Natural killer cell treated with Interleukin-12 subunit alpha and Interleukin-12 subunit beta and Interleukin-15 and Interleukin-18, amount 100 ng/mL, for 72 hours (primary cell): ENCODE results near the gene ZNF182. TPM values are rescaled to one million over a fixed set of nuclear protein-coding genes. Genes with fewer than 3 reads are reported as not detected.
"Not testable (repeated sequence)": the region's sequence is repeated elsewhere in the genome, so short reads cannot be mapped to it uniquely, and the experiment has no call there.

Experiments used
- ATAC-seq, 2 donors: fragments of 150-1000 bp; cut with Tn5 transposase in 1 of 2; sonication (Bioruptor Pico), chemical (Tn5 transposase) in 1 of 2; 2 replicates each; pipeline ENCODE4 v1.10.0; 2021
- DNase-seq: peaks from one replicate; pipeline ENCODE4 v3.0.0; 2022; ENCODE audit warnings: low spot score
- H3K27ac Mint-ChIP-seq, 2 donors: 1 replicate in 1 of 2; 2 replicates in 1 of 2; pipeline ENCODE4 v1.8.0; 2022; ENCODE audit warnings: mixed read lengths in 2 of 2, mild to moderate bottlenecking in 1 of 2, moderate library complexity in 1 of 2
- H3K27me3 Mint-ChIP-seq, 2 donors: 1 replicate in 1 of 2; 2 replicates in 1 of 2; pipeline ENCODE4 v1.8.0; 2022; ENCODE audit warnings: mixed read lengths in 2 of 2
- H3K36me3 Mint-ChIP-seq: one replicate; pipeline ENCODE4 v1.8.0; 2022; ENCODE audit warnings: mixed read lengths
- H3K4me1 Mint-ChIP-seq, 2 donors: 1 replicate in 1 of 2; 2 replicates in 1 of 2; pipeline ENCODE4 v1.8.0; 2022; ENCODE audit warnings: low read depth in 2 of 2, mixed read lengths in 2 of 2, mild to moderate bottlenecking in 1 of 2
- H3K4me3 Mint-ChIP-seq: one replicate; pipeline ENCODE4 v1.8.0; 2022; ENCODE audit warnings: mixed read lengths
- H3K9me3 Mint-ChIP-seq: 2 replicates; pipeline ENCODE4 v1.8.0; 2022; ENCODE audit warnings: mixed read lengths
- total RNA-seq, 2 donors: library from RNA; stranded (reverse); gene quantifications; one replicate each; pipeline ENCODE4 v1.2.3, GENCODE V29; 2022

Gene ZNF182
- total RNA-seq, 2 donors from 2014 or later = 6.9 to 7.0 TPM

GRCh38 chrX:48020472-48020871, 16.7 kb upstream of the ZNF182 start:
- ATAC-seq = peak; percentile 41 to 52
- H3K27ac Mint-ChIP-seq = peak overlapping the region; percentile 93 to 97
- peak overlapping the region; percentile 96 for H3K4me3 Mint-ChIP-seq
- H3K27me3 Mint-ChIP-seq, H3K9me3 Mint-ChIP-seq, DNase-seq, H3K36me3 Mint-ChIP-seq: not testable (repeated sequence)
- peaks cover 13% of the 10 kb centered on the region in 2 donors for H3K4me1 Mint-ChIP-seq

GRCh38 chrX:48019892-48020291, 16.1 kb upstream of the ZNF182 start:
- peaks cover 11 to 12% of the 10 kb centered on the region in 2 donors for H3K4me1 Mint-ChIP-seq
- H3K27ac Mint-ChIP-seq, H3K27me3 Mint-ChIP-seq, DNase-seq, H3K36me3 Mint-ChIP-seq, H3K9me3 Mint-ChIP-seq, H3K4me3 Mint-ChIP-seq, ATAC-seq: not testable (repeated sequence)

- not testable (repeated sequence) for H3K9me3 Mint-ChIP-seq, H3K27ac Mint-ChIP-seq, H3K4me1 Mint-ChIP-seq
Measured at GRCh38 chrX:48016583-48017310, 13.0 kb upstream of the ZNF182 start.

GRCh38 chrX:48009445-48009960, 5.7 kb upstream of the ZNF182 start:
- H3K4me1 Mint-ChIP-seq, ATAC-seq, H3K4me3 Mint-ChIP-seq, DNase-seq, H3K36me3 Mint-ChIP-seq, H3K9me3 Mint-ChIP-seq, H3K27ac Mint-ChIP-seq, H3K27me3 Mint-ChIP-seq: not testable (repeated sequence)

More at GRCh38 chrX:48016583-48017310, 13.0 kb upstream of the ZNF182 start:
- not testable (repeated sequence) for H3K36me3 Mint-ChIP-seq, H3K27me3 Mint-ChIP-seq, DNase-seq, ATAC-seq, H3K4me3 Mint-ChIP-seq

- not testable (repeated sequence) for H3K9me3 Mint-ChIP-seq, ATAC-seq, H3K4me3 Mint-ChIP-seq, H3K27ac Mint-ChIP-seq, H3K36me3 Mint-ChIP-seq, DNase-seq, H3K27me3 Mint-ChIP-seq
- peaks cover 9 to 13% of the 10 kb centered on the region in 2 donors for H3K4me1 Mint-ChIP-seq
Measured at GRCh38 chrX:48006688-48007087, 2.9 kb upstream of the ZNF182 start, which contains the start of gene SPACA5. Gene SPACA5 (plus strand): TSS chrX:48006988. CDS start chrX:48007803, 815 bp downstream.

GRCh38 chrX:48003367-48003757, 427 bp downstream of the ZNF182 start:
- Mint-ChIP-seq H3K4me1 (peaks cover 13 to 15% of the 10 kb centered on the region in 2 donors), H3K27ac (peak overlapping the region; percentile 94 to 98), H3K36me3 (no peaks in the 10 kb centered on the region), H3K27me3 (peaks cover 0 to 3% of the 10 kb centered on the region in 2 donors), H3K9me3 (no peaks in the 10 kb centered on the region), H3K4me3 (peak overlapping the region; percentile 99)
- peak in 1 of 2 donors; percentile 22 for ATAC-seq
- DNase-seq = no peak

- no peaks in the 10 kb centered on the region for H3K36me3 Mint-ChIP-seq
- peaks cover 0 to 3% of the 10 kb centered on the region in 2 donors for H3K27me3 Mint-ChIP-seq
- H3K4me3 Mint-ChIP-seq = peak overlapping the region; percentile 99
- DNase-seq = no peak
- peak overlapping the region; percentile 94 to 98 for H3K27ac Mint-ChIP-seq
- H3K9me3 Mint-ChIP-seq = no peaks in the 10 kb centered on the region
- H3K4me1 Mint-ChIP-seq = peaks cover 13 to 15% of the 10 kb centered on the region in 2 donors
- no peak for ATAC-seq
Measured at GRCh38 chrX:48002929-48003328, 860 bp downstream of the ZNF182 start.

GRCh38 chrX:48002319-48002718, 1.5 kb downstream of the ZNF182 start:
- no peaks in the 10 kb centered on the region for H3K36me3 Mint-ChIP-seq

GRCh38 chrX:48001260-48001659, 2.5 kb downstream of the ZNF182 start:
- ATAC-seq = no peak
- Mint-ChIP-seq H3K36me3 (no peaks in the 10 kb centered on the region), H3K9me3 (no peaks in the 10 kb centered on the region), H3K4me3 (no peak overlapping the region), H3K4me1 (peaks cover 13 to 14% of the 10 kb centered on the region in 2 donors), H3K27me3 (peaks cover 0 to 2% of the 10 kb centered on the region in 2 donors), H3K27ac (no peak overlapping the region)
- no peak for DNase-seq

More at GRCh38 chrX:48002319-48002718, 1.5 kb downstream of the ZNF182 start:
- Mint-ChIP-seq H3K27ac (no peak overlapping the region), H3K4me3 (peak overlapping the region; percentile 44), H3K27me3 (peaks cover 0 to 3% of the 10 kb centered on the region in 2 donors), H3K4me1 (peaks cover 13 to 15% of the 10 kb centered on the region in 2 donors), H3K9me3 (no peaks in the 10 kb centered on the region)
- ATAC-seq (no peak), DNase-seq (no peak)

GRCh38 chrX:47992669-47993068, 11.1 kb downstream of the ZNF182 start:
- Mint-ChIP-seq H3K4me3 (no peak overlapping the region), H3K4me1 (peaks cover 18 to 35% of the 10 kb centered on the region in 2 donors), H3K9me3 (no peaks in the 10 kb centered on the region), H3K27ac (peak overlapping the region; percentile 51 to 79), H3K36me3 (peaks cover 23% of the 10 kb centered on the region), H3K27me3 (peaks cover 0 to 5% of the 10 kb centered on the region in 2 donors)
- no peak for ATAC-seq
- no peak for DNase-seq

- ATAC-seq (no peak), DNase-seq (no peak)
- H3K36me3 Mint-ChIP-seq = peaks cover 29% of the 10 kb centered on the region
- H3K27ac Mint-ChIP-seq = peak overlapping the region; percentile 51 to 79
- peaks cover 18 to 35% of the 10 kb centered on the region in 2 donors for H3K4me1 Mint-ChIP-seq
- H3K4me3 Mint-ChIP-seq = peak overlapping the region; percentile 32
- H3K9me3 Mint-ChIP-seq = no peaks in the 10 kb centered on the region
- peaks cover 0 to 5% of the 10 kb centered on the region in 2 donors for H3K27me3 Mint-ChIP-seq
Measured at GRCh38 chrX:47992095-47992380, 11.8 kb downstream of the ZNF182 start.

- H3K4me1 Mint-ChIP-seq = peaks cover 18 to 35% of the 10 kb centered on the region in 2 donors
- peaks cover 0 to 5% of the 10 kb centered on the region in 2 donors for H3K27me3 Mint-ChIP-seq
- no peaks in the 10 kb centered on the region for H3K9me3 Mint-ChIP-seq
- peak overlapping the region; percentile 51 to 79 for H3K27ac Mint-ChIP-seq
- no peak for DNase-seq
- peaks cover 32% of the 10 kb centered on the region for H3K36me3 Mint-ChIP-seq
- ATAC-seq = peak; percentile 76 to 89
- H3K4me3 Mint-ChIP-seq = peak overlapping the region; percentile 32
Measured at GRCh38 chrX:47991263-47992094, 12.3 kb downstream of the ZNF182 start.

GRCh38 chrX:47976254-47977151, 27.3 kb downstream of the ZNF182 start:
- Mint-ChIP-seq H3K4me3 (no peak overlapping the region), H3K9me3 (peaks cover 33% of the 10 kb centered on the region), H3K27me3 (peaks cover 0 to 2% of the 10 kb centered on the region in 2 donors), H3K4me1 (no peaks in the 10 kb centered on the region), H3K27ac (no peak overlapping the region), H3K36me3 (peaks cover 56% of the 10 kb centered on the region)
- DNase-seq = no peak
- ATAC-seq = no peak
